NCI-H82 treated with DMSO at 0.1 percent for 48 hours (cell line): ENCODE data around the gene SGCA.

Source experiments
- DNase-seq: peaks from one replicate; lab custom pipeline; 2025; ENCODE audit not compliant: unreplicated experiment; lab: John Stamatoyannopoulos, UW

Gene SGCA

DNA sequence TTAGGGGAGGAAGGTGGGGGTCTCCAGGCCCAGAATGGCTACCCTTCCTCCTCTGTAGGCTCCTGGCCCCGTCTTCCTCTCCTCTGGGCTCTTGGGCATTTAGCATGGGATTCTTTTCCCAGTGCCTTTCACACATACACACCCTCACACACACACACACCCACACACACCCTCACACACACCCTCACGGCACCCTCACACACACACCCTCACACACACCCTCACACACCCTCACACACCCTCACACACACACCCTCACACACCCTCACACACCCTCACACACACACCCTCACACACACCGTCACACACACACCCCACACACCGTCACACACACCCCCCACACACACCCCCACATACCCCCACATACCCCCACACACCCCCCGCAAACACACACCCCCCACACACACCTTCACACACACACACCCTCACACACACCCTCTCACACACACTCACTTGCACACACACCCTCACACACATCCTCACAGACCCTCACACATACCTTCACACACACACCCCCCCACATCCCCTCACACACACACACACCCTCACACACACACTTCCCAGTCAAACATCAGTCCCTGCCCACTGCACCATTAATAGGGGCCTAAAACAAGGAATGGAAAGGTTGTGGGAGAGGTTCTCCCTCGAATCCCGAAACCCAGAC lies 845 bp downstream of the SGCA start:
- DNase-seq: no peak

DNA sequence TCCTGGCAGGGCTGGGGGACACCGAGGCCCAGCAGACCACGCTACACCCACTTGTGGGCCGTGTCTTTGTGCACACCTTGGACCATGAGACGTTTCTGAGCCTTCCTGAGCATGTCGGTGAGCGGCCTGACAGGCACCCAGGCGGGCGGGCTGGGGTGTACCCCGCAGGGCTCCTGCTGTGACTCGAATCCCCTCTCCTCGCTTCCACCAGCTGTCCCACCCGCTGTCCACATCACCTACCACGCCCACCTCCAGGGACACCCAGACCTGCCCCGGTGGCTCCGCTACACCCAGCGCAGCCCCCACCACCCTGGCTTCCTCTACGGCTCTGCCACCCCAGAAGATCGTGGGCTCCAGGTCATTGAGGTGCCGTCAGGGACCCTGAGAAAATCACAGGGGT lies 1.6 kb downstream of the SGCA start:
- no peak for DNase-seq

- DNase-seq: no peak
These were observed 2.5 kb downstream of the SGCA start for GRCh38 chr17:50168319-50168718.

DNA sequence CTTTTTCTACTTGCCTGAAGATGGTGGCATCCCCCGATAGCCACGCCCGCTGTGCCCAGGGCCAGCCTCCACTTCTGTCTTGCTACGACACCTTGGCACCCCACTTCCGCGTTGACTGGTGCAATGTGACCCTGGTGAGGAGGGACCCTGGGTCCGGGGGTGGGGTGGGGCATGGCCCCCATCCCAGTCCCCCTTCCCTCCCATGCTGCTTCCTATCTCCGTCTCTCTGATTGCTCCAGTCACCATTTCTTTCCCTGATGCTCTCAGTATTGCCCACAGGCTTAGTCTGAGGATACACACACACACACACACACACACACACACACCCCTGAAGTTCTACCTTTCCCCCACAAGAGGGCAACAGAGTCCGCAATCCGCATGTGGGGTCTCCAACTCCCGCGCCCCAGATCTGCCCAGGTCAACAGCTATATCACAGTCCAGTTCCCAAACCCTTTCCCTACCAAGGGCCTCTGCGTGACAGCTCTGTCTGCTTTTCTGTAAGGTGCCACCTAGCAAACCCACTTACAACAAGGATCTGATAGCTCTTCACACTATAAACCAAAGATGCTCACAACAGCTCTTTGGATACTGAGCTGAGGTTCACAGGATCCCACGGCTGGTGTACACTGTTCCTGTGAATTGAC lies 3.4 kb downstream of the SGCA start:
- DNase-seq: peak; percentile 54

DNA sequence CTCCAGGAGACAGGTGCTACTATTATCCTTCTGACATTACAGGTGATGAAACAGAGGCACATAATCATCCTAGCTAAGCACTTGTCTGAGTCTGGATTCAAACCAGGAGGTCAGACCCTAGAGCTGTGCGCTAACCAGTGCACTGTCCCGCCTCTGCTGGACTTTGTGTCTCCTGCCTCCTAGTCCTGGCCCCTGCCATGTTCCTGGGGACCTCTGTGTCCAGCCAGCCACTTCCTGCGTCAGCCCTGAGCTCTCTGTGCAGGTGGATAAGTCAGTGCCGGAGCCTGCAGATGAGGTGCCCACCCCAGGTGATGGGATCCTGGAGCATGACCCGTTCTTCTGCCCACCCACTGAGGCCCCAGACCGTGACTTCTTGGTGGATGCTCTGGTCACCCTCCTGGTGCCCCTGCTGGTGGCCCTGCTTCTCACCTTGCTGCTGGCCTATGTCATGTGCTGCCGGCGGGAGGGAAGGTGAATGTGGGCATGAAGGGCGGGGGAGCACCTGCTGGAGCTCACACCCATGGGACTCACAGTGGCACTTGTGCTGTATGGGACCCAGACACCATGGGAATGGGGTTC lies 4.2 kb downstream of the SGCA start:
- no peak for DNase-seq

DNA sequence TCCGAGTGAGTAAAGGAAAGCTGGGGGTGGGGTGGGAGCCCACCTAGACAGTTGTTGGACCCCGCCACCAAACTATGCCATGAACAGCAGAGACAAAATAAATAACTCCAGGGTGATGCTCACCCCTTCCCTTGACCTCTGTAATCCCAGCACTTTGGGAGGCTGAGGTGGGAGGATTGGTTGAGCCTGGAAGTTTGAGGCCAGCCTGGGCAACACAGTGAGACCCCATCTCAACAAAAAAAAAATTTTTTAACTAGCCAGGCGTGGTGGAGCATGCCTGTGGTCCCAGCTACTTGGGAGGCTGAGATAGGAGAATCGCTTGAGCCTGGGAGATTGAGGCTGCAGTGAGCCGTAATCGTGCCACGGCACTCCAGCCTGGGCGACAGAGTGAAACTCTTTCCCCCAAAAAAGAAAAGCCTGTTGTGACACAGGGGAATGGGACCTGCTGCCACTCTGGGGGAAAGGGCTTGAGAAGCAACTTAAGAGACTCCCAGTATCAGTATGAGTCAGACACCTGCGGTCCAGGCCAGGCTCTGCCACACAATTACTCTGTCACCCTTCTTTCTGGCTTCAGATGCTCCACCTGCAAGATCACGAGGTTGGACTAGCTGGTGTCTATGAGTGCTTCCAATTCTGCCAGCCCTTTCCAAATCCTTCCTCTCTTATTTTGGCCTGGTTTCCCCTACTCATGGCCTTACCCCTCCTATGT lies 5.0 kb downstream of the SGCA start:
- DNase-seq: no peak

- no peak for DNase-seq
These were observed 5.7 kb downstream of the SGCA start for GRCh38 chr17:50171371-50172071.

- DNase-seq: no peak
These were observed 6.3 kb downstream of the SGCA start for GRCh38 chr17:50172130-50172529.

DNA sequence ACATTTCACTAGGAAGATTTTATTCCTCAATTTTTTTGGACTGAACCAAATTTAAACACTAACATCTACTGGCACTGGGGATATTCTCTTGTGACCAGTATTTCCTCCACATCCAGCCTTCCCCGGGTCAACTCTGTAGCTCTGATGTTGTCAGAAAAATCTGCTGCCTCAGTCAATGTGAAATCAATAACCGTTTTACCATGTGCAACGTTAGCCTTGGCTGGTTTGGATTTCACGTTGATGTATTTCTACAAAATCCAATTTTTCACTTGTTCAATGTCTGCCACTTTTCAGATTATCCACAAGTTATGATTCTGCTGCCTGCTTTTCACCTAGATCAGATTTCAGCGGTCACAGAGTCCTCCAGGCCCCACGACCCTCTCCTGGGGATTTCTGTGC lies 7.1 kb downstream of the SGCA start:
- no peak for DNase-seq

GRCh38 chr17:50173335-50173941 lies 7.6 kb downstream of the SGCA start:
- DNase-seq: no peak

- no peak for DNase-seq
These were observed 8.6 kb downstream of the SGCA start for GRCh38 chr17:50174444-50174843.

DNA sequence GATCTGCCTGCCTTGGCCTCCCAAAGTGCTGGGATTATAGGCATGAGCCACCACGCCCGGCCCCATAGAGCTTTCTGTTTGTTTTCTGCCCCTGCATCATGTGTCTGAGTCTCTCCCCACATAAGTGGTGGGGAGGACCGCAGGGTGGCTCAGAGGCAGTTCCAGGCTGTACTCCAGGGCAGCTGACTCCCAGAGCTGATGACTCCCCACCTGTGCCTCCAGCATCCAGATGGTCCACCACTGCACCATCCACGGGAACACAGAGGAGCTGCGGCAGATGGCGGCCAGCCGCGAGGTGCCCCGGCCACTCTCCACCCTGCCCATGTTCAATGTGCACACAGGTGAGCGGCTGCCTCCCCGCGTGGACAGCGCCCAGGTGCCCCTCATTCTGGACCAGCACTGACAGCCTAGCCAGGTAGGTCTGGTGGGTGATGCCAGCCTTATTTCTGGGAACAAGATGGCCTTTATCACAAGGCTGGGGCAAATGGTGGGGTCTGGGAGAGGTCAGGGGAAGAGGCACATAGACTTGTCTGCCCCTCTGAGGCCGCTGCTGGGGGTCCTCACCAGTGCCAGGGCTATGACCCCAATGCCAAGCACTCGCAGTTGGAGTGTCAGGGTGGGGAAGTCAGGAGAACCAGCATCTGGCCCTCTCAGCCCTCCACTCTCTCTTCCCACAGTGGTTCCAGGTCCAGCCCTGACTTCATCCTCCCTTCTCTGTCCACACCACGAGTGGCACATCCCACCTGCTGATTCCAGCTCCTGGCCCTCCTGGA lies 9.4 kb downstream of the SGCA start:
- no peak for DNase-seq

DNA sequence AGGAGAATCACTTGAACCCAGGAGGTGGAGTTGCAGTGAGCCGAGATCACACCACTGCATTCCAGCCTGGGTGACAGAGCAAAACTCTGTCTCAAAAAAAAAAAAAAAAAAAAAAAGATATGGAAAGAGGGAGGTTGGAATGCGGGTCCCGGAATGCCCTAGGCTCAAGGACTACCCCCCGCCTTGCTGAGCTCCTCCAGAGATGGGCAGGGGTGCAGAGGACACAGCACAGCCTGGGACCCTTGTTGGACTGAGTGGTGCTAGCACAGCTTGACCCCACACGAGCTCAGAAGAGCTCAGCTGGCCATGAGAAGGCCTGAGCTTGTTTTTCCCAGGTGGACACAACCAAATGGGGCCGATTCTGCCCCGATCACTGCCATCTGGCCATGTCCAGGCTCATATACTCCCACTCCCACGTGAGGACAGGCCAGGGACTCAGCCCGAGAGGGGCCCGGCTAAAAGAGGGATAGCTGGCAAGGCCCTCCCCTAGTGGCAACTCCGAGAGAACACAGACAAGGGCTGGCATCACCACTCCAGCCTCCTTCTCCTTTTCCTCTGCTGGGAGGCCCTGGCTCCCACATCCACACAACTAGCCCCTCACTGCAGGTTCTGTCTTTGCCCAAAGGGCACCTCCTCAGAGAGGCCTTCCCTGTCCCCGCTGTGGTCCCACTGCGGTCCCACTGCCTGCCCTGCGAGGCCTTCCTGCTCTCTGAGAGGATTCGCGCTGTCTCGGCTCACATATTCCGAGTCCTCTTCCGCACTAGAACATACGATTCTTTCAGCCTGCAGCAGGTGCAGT lies 11.0 kb downstream of the SGCA start:
- no peak for DNase-seq

- no peak for DNase-seq
These were observed 11.7 kb downstream of the SGCA start for GRCh38 chr17:50177476-50177875.

GRCh38 chr17:50177983-50178834 lies 12.4 kb downstream of the SGCA start:
- DNase-seq: peak; percentile 37

GRCh38 chr17:50180111-50180510 lies 14.3 kb downstream of the SGCA start:
- DNase-seq: no peak

DNA sequence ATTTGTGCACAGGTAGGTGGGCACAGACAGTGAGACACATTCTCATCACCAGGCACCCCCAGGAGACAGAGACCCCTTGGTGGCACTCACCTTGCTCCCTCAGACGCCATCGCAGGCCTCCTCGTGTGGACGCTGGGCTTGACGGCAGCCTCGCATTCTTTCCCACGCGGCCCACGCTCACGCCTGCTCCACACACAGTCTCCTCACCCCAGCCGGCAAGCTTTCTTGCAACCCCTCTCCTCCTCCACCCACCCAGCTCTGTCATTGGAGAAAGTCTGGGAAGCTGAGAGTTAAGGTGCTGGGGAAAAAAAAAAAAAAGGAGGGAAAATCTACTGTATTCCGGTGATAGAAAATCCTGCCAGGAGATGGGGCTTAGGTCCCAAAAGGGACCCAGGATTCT lies 14.8 kb downstream of the SGCA start:
- no peak for DNase-seq

DNA sequence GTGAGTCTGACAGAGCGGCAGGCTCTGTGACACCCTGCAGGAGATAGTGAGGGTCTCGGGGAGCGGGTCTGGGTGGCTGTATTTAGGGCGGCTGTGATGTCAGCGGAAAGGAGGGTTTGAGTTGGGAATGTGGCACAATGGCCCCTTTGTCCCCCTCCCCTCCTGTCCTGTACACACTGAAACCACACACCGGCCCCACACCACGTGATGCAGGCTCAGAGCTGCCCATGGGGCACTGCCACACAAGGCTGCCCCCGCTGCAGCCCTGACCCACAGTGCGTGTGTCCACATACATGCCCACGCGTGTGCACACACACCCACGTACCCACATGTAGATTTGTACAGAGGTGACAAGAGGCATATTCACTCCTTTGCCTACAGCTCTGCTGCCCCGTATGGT lies 15.3 kb downstream of the SGCA start:
- DNase-seq: no peak
